Measurements from ENCODE around the gene PSMA8.
"Not testable (repeated sequence)": the region's sequence is repeated elsewhere in the genome, so short reads cannot be mapped to it uniquely, and the experiment has no call there.

The PSMA8 gene

DNA sequence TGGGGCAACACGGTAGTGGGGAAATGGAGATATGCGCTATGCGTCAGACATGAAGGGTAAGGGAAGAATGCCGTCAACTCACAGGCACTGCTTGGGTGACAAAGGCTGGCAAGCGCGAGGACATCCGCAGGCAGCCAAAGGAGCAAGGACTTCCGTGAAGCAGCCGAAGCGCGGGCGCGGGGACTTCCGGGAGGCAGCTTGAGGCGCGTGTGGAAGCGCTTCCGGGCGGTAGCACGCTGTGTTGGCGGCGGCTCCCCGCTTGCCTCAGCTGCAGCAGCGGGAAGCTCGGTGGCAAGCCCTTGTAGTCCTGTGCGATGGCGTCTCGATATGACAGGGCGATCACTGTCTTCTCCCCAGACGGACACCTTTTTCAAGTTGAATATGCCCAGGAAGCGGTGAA, at the start of gene PSMA8:
PSMA8 (plus strand) TSS at position 218 of the 400 bp plus-strand sequence; CDS start at position 315, 97 bp downstream.
- DNase-seq = peak in 3 of 4 experiments; percentile 4 to 56 (median 21)

DNA sequence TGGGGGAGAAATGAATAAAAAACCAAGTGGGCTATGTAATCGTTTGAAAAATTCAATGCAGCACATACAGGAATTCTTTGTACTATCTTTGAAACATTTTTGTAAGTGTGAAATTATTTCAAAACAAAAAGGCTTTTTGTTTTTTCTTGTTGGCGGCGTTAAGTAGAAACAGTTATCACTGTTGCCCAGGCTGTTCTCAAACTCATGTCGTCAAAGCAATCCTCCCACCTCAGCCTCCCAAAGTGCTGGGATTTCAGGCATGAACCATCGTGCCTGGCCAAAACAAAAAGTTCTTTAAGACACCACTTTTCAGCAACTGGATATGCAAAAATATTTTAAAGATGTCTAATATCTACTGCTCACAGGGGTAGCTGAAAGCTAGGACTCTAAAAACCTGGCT, 48.6 kb upstream of the PSMA8 start:
- no peak for DNase-seq

DNA sequence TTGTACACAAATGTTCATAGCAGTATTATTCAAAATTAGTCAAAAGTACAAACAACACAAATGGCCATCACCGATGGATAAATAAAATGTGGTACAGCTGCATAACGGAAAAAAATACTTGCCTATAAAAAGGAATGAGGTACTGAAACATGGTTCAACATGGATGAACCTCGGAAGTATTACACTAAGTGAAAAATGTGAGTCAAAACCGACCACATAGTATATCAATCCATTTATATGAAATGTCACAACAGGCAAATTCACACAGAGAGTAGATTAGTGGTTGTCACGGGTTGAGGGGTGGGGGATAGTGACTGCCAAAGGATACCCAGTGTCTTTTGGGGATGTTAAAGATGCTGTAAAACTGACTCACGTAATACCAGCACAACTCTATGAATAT, 46.7 kb upstream of the PSMA8 start:
- no peak for DNase-seq

DNA sequence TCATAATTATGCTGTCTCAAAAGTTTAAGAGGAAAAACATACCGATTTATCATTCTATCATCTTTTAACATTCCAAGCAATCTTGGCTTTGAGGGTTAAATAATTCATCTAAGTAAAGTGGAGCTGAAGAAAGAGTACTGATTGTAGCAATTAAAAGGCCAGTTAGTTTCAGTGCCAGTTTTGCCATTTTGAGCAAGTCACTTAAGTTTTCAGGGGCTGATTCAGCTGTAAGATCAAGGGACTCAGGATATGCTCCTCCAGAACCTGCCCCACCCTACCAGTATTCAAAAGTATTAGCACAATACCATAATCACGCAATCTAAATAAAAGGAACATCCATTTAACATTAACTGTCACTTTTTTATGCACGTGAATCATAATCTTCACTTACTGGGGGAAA, 45.2 kb upstream of the PSMA8 start:
- DNase-seq = no peak

DNA sequence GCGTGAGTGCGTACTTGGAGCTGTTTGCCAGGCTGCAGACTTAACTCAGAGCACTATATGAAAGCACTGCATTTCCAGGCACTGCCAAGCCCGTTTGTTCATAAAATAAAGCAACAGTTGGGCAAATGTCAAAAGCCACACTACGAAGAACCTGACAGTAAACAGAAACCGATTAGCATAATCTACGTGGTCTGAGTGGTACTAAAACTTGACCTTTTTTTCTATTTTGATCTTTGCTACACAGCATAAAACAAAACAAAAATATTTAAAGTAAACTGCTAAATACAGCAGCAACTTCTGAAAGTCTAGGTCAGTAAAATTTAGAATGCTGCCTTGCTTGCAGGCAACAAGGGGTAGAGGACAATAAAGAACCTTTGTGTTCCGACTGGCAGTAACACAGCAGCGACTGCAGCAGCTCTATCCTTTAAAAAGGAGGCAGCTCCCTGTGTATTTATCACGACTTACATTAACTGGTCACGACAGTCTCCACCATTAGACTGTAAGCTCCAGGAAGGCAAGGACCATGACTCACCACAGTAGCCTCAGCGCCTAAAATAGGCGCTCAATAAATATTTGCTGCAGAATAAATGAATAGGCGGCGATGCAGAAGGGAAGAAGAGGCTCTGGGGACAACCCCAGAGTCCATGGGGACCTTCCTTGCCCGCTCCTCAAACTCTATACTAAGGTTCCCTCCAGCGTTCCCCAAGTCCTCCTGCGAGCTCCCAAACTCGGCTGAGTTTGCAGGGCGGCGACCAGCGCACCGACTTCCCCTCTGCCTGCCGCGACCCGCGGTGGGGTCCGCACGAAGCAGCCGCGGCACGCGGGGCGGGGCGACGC, 44.2 kb upstream of the PSMA8 start:
- DNase-seq = no peak

DNA sequence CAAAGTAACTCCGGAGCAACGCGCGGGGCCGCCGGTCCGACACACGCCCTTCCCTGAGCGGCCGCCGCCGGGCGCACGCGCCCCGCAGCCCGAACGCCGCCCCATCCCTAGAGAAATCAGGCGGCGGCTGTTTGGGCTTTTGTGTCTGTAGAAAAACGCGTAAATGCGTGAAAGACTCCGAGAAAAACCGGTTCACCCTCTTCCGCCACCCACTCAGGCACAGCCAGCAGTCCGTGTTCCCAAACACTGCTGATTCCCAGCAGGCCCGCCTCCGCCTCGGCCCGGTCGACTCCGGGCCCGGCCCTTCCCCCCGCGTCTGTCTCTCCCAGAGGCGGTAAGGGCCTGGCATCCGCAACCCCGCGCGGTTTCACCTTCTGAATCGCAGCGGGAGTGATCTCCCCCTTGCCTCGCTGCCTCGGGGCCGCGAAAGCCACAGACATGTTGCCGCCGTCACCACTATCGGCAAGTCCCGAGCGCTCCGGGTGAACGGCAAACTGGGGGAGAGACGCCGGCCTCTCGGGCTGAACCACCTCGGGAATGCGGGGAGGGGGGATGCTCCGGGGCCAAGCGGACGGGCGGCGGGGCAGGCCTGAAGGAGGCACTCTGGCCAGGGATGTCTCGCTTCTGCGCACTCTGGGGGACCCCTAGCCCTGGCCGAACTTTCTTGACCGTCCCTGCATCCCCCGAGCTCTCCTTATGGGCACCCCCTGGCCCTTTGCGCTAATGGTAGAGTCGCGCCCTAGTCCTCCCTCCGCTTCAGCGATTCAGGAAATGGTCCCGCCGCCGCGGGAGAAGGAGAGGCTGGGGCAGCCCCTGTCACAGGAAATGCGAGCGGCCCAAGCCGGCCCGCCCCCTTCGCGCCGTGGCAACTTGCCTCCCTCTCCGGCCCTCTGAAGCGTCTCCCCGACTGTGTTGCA, 43.3 kb upstream of the PSMA8 start, which contains the start of gene SS18:
SS18 (minus strand) TSS at position 484 of the 917 bp plus-strand sequence; CDS start at position 440, 44 bp downstream.
- DNase-seq = peak; percentile 75 to 84 (median 82)

DNA sequence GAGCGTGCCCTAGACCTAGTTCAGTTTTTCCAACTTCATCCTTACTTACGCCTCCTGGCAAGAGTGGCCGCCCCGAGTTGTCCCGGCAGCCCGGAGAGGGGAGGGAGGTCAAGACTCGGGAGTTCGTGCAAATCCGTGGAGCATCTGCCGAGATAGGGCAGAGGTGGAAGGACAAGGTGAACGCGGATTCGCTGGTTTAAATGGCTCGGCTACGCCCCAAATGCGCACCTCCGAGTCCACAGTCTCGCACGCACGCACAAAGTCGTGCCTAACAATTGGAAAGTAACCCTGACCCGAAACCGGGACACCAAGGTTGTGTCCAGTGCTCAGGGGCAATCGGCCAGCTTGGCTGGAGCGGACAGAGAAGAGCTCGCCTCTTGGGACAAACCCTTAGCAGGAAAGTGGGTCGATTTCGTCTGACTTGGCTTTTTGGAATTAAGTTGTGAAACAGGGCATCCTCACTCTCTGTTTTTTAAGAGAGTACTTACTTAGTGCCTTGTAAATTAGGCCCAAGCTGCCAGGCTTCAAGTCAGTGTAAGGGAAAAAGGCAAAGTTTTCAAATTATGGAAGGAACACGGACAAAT, 42.5 kb upstream of the PSMA8 start:
- peak; percentile 37 to 56 (median 48) for DNase-seq

DNA sequence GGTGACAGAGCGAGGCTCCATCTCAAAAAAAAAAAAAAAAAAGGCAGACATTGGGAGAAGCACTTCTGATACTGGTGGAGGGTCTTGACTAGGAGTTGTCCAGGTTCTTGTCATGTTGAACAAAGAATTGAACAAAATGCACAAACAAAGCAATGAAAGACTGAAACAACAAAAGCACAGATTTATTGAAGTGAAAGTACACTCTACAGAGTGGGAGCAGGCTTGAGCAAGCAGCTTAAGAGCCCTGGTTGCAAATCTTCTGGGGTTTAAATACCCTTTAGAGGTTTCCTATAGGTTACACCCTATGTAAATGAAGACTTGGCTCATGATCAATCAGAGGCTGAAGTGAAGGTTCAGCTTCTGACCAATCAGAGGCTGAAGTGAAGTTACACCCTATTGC, 36.8 kb upstream of the PSMA8 start:
- no peak for DNase-seq

DNA sequence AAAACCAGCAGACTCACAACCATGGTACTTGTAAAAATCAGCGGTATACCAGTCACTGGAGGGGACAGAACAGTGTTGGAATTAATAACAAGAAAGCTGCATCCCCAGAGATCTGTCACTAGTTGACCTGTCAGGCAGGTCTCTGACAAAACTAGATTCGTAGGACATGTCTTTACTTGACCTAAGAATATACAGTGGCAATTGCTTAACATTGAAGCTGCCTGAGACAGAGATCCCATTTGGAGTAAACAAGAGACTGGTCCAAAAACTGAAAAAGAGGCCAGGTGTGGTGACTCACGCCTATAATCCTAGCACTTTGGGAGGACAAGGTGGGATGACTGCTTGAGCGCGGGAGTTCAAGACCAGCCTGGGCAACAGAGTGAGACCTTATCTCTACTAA, 36.1 kb upstream of the PSMA8 start:
- DNase-seq = no peak

DNA sequence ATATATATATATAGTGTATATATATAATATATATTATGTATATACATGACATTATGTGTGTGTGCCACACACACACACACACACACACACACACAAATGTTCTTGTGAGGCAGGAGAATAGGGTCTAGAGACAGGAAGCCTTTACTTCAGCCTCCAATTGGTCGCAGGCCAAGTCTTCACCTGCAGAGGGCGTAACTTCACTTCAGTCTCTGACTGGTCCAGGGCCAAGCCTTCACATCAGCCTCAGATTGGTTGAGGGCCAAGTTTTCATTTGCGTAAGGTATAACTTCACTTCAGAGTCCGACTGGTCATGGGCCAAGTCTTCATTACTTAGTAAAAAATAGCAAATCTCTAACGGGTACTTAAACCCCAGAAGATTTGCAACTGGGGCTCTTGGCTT, 30.1 kb upstream of the PSMA8 start:
- peak in 1 of 4 experiments; percentile 32 for DNase-seq

DNA sequence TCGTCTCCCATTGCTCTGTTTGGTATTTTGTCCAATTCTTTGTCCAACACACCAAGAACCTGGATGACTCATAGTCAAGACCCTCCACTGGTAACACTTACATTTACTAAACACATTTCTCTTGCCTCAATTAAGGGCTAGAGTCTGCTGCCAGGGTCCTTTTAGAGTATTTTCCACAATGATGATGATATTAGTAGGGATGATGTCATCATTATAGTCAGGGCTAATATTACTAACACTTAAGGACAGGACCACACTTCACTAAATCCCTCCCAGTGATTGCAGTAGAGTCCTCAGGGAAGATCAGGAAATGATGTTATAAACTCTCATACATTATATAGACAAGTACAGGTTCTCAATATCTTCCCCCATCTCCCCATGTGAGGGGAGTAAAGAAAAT, 29.6 kb upstream of the PSMA8 start:
- DNase-seq = no peak

DNA sequence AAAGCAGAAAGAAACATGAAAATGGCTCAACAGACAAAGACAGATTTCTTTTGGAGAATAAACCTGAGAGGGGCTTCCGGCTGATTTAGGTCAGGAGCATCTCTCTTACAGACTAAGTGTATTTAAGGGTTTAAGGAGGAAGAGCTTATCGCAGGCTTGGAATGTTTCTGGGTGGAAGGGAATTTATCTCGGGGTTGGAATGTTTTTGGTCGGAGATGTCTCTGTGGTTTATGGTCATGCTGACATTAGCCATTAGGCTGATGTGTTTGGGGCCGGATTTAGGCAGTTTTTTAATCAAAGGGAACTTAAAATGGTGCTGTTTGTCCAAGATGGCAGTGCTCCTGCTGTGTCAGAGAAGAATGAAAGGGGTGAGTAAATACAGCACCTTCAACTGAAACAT, 14.4 kb upstream of the PSMA8 start:
- no peak for DNase-seq

DNA sequence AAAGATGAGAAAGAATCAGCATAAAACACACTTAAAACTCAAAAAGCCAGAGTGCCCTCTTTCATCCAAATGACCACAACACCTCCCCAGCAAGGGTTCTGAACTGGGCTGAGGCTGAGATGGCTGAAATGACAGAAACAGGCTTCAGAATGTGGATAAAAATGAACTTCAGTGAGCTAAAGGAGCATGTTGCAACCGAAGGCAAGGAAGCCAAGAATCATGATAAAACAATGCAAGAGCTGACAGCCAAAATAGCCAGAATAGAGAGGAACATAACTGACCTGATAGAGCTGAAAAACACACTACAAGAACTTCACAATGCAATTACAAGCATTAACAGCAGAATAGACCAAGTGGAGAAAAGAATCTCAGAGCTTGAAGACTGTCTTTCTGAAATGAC, 12.2 kb upstream of the PSMA8 start:
- no peak for DNase-seq

DNA sequence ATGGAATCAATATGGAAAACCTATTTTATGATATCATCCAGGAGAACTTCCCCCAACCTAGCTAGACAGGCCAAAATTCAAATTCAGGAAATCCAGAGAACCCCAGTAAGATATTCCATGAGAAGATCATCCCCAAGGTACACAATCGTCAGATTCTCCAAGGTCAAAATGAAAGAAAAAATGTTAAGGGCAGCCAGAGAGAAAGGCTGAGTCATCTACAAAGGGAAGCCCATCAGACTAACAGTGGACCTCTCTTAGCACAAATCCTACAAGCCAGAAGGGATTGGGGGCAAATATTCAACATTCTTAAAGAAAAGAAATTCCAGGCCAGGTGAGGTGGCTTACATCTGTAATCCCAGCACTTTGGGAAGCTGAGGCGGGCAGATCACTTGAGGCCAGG, 11.7 kb upstream of the PSMA8 start:
- not testable (repeated sequence) for DNase-seq

DNA sequence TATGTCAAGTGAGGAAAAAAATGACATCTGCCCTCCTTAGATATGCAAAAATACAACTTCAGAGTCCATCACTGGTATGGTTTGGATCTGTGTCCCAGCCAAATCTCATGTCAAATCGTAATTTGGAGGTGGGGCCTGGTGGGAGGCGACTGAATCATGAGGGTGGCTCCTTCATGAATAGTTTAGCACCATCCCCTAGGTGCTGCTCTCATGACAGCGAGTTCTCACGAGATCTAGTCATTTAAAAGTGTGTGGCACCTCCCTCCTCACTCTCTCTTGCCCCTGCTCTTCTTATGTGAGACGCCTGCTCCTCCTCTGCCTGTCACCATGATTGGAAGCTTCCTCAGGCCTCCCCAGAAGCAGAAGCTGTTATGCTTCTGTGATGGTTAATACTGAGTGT, 5.9 kb upstream of the PSMA8 start:
- no peak for DNase-seq

DNA sequence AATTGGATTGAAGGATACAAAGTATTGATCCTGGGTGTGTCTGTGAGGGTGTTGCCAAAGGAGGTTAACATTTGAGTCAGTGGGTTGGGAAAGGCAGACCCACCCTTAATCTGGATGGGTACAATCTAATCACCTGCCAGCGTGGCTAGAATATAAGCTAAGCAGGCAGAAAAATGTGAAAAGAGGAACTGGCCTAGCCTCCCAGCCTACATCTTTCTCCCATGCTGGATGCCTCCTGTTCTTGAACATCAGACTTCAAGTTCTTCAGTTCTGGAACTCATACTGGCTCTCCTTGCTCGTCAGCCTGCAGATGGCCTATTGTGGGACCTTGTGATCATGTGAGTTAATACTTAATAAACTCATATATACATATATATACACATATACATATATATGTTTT, 5.5 kb upstream of the PSMA8 start:
- not testable (repeated sequence) for DNase-seq

DNA sequence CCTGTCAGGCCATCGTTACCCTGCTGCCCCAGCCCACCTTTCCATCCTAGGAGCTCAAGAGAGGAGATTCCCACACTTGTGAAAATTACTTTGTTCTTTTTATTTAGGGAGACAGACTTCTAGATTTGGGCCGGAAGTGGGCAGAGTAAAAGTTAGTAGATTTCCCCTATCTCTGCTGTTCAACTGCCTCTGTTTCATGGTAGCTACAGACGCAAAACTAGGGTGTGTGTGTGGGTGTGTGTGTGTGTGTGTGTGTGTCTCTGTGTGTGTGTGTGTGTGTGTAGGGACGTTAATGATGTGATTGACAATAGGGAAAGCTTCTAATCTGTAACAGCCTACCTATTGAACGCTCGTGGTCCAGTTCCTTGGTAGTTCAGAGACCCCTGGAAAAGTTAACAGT, 438 bp downstream of the PSMA8 start:
- DNase-seq = no peak

DNA sequence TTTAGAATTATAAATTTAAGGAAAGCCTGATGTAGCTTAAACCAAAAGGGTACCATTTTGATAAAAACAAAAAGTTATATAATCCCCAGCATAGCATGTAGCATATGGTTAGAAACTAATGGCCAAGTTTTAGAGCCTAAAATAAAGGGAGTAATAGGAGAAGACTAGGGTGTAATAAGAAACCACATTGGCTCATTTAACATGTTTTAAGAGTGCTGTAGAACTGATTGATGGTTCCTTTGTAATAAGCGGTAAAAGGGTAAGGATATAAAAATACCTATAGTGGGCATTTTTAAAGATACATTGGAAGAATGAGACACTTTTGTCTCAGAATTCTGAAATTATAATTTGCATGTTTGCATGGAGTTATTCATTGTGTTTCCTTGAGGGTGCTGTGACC, 1.9 kb downstream of the PSMA8 start:
- DNase-seq = no peak

DNA sequence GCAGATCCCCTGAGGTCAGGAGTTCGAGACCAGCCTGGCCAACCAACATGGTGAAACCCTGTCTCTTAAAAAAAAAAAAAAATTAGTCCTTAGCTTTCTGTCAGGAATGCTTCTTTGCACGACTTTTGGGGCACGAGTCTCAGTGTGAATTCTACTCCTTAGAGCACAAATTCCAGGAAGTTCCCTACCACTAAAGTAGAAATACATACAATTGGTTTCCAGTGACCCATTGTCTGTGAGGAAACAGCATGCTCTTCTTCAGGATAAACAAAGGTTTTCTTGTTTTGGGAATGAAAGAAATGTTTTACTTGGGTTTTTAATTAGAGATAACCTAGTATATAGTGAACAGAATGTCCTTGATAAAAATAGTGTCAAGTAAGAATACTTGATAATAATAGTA, 23.7 kb downstream of the PSMA8 start:
- DNase-seq = no peak

DNA sequence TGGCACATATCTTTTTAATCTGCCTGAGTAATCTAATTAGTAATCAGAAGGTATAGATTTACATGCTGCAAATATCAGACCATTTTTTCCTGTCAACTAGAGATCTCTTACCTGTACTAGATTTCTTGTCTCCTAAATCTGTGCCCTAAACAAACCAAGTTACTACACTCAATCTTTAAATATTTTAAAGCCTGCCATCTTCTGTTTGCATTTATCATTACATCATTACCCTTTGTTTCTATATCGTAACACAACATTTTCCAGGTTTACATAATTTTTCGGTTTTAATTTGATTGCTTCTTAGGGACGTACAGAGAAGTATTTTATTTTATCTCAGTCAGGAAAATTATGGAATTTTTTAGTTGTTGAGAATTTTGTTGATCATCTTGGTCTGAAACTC, 25.7 kb downstream of the PSMA8 start:
- no peak for DNase-seq

DNA sequence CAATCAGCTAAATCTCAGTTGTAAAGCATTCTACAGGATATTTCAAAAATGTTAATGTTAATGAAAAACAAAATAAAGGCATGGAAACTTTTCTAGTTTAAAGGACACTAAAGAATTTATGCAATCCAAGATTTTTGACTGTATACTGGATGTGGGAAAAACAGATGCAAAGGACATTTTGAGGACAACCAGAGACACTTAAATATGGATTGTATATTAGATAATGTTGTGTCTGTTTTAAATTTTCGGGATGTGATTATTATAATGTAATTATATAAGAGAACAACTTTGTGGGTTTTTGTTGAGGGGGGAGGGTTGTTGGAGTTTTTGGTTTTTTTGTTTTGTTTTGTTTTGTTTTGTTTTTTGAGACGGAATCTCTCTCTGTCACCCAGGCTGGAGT, 30.9 kb downstream of the PSMA8 start:
- no peak for DNase-seq

DNA sequence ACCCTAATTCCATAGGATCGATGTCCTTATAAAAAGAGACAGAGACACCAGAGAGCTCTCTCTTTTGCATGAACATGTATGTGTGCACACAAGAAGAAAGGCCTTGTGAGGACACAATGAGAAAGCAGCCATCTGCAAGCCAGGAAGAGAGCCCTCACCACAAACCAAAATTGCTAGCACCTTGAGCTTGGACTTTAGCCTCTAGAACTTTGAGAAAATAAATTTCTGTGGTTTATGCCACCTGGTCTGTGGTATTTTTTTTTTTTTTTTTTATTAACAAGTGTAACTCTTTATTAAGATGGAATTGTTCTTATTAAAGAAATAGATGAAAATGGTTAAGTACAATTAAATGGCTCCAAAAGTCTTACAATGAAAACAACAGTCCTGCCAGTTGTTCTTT, 33.9 kb downstream of the PSMA8 start:
- not testable (repeated sequence) for DNase-seq

DNA sequence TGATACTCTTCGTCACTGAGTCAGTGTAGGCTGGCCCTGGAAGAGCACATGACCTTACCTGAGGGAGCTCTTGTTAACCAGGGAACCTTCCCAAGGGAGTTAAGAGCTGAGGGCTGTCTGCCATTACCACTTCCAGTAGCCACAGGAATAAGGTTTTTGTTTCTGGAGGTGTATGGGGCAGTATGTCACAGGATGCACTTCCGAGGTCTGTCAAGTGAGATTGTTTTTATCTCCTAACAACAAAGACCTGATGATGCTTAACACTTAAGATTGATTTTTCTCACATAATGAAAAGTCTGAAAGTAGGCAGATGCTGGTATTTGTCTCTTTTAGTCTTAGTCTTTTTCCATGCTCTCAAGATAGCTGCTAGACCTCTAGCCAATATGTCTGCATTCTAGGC, 41.8 kb downstream of the PSMA8 start:
- DNase-seq = no peak

Measured in activated naive CD4-positive, alpha-beta T cell (primary cell).